IPS-NIHi7 (cell line): ENCODE results near the gene ZIM2.

Experiments used
- DNase-seq: peaks from one replicate; pipeline ENCODE4 v3.0.0; 2012; ENCODE audit warnings: mixed read lengths; ENCODE audit errors: extremely low spot score

The ZIM2 gene

GRCh38 chr19:56808717-56809392 lies 31.7 kb downstream of the ZIM2 start:
- DNase-seq = no peak

DNA sequence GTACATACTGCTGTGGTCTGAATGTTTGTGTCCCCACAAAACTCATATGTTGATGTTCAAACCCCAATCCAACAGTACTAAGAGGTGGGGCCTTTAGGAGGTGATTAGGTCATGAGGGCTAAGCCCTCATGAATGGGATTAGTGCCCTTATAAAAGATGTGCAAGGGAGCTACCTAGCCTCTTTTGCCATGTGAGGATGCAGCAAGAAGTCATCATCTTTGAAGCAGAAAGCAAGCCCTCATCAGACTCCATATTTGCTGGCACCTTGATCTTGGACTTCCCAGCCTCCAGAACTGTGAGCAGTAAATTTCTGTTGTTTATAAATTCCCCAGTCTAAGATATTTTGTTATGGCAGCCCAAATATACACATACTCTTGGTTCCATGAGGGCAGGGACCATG lies 33.9 kb downstream of the ZIM2 start:
- no peak for DNase-seq

- DNase-seq = no peak
These were observed 62.2 kb downstream of the ZIM2 start for GRCh38 chr19:56778351-56778750.

GRCh38 chr19:56769650-56770049 lies 70.9 kb downstream of the ZIM2 start:
- DNase-seq = no peak

- no peak for DNase-seq
These were observed 75.4 kb downstream of the ZIM2 start for GRCh38 chr19:56765137-56765536.

GRCh38 chr19:56764196-56764695 lies 76.3 kb downstream of the ZIM2 start:
- DNase-seq = no peak

DNA sequence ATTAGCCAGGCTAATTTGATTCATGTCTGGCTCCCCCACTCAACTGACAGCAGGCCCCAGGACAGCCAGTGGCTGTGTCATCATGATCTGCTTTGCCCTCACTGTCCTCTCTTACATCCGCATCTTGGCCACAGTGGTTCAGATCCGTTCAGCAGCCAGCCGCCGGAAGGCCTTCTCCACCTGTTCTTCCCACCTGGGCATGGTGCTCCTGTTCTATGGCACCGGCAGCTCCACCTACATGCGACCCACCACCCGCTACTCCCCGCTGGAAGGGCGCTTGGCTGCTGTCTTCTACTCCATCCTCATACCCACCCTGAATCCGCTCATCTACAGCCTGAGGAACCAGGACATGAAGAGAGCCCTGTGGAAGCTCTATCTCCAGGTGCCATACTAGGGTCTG lies 79.7 kb downstream of the ZIM2 start:
- DNase-seq = no peak

DNA sequence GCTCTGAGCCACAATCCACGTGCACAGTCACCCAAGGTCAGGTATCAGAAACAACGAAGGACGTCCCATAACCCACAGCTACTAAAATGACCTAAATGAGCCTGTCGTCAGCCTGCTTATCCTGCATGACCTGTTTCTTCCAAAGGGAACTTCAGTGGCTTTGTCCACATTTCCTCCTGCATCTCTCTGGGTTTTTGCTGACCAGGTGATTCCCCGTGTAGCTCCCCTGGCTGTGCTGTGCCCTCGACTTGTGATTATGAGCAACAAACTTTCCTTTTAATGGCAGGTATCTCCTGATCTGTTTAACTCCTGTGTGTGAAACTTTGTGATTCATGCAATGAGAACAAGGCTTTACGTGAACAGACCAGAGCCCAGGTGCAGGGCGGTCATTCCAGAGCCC lies 81.0 kb downstream of the ZIM2 start:
- DNase-seq = no peak

- DNase-seq = no peak
These were observed 89.4 kb downstream of the ZIM2 start for GRCh38 chr19:56751078-56751489.

DNA sequence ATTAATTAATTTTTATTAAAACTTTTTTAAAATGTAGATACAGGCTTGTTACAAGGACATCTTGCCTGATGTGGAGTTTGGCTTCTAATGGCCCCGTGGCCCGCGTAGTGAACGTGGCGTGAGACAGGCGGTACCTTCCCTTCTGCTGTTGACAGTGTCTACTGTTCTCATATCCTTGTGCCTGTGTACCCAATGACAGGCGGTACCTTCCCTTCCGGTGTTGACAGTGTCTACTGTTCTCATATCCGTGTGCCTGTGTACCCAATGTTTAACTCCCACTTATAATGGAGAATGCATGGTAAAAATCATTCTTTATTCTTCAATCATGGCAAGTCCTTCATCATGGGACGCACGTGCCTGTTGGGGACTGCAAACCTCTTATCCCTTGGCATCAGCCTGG lies 89.9 kb downstream of the ZIM2 start:
- DNase-seq = no peak

GRCh38 chr19:56748378-56748777 lies 92.1 kb downstream of the ZIM2 start:
- DNase-seq = no peak

DNA sequence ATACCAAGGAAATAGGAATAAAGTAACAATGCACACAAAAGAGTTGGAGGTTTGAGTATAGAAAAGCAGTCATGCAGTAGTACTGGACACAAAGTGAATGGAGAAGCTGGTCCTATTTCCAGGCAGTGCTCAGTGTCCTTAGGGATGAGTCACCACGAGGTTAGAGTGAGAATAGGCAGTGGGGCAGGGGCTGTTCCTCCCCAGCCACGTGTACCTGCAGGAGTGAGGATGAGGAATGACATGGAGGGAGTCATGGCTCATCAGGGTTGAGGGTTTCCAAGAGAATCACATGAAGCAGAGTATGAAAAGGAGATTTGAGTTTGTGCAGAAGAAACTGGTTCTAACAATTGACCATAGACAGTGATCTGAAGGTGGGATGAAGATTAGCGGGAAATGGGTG lies 94.2 kb downstream of the ZIM2 start:
- no peak for DNase-seq

DNA sequence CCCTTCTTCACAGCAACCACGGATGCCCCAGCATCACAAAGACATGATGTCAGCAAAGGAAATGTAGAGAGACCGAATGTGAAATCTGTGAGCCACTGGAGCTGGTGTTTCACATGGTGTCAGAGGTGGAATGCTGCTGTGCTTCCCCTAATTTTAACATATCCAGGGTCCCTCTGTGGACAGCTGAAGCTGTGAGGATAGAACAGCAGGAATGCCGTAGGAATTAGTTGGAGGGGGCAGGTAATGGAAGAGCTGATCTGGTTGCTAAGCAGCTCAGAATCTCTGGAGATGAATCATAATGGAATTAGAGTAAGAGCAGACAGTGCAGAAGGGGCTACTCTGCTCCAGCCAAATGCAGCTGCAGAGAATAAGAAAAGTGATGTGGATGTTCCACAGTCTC lies 100.0 kb downstream of the ZIM2 start:
- DNase-seq = no peak

DNA sequence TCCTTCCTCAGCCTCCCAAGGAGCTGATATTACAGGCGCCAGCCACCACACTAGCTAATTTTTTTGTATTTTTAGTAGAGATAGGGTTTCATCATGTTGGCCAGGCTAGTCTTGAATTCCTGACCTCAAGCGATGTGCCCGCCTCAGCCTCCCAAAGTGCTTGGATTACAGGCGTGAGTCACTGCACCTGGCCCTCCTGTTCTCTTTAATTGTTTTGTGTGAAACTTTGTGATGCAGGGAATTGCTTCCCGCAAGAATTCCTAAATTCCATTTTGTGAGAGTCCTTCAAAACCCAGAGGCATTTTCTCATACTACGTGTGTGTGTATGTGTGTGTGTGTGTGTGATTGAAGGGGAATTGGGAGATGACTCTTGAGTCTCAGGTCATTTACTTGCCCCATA lies 104.0 kb downstream of the ZIM2 start:
- no peak for DNase-seq

DNA sequence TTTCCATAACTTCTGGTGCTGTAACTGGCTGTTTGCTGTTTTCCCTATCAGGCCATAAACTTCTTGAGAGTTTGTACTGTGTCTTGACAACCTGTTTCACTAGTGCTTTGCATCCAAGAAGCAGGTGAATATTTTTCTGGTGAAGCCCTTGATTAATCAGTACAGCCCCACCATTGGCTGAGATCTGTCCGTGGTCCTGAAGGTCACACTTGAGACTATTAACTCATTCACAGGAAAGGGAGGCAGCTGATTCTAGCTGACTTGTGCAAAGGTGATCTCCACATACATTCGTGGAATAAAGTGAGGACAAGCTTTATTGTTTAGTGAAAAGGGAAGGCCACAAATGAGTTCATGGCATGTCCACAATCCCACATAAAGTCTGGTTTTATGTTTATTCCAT lies 107.5 kb downstream of the ZIM2 start:
- DNase-seq = no peak

DNA sequence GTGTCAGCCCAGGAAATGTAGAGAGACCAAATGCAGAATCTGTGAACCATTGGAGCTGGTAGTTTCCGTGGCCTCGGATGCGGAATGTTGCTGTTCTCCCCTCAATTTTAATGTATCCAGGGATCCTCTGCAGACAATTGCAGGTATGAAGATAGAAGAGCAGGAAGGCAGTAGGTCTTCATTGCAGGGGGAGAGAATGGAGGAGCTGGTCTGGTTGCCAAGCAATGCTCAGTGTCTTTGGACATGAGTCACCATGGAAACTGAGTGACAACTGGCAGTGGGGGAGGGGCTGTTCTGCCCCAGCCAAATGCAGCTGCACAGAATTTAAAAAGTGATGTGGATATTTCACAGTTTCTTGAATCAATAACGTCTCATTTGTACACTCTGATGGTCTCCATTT lies 112.8 kb downstream of the ZIM2 start:
- no peak for DNase-seq

DNA sequence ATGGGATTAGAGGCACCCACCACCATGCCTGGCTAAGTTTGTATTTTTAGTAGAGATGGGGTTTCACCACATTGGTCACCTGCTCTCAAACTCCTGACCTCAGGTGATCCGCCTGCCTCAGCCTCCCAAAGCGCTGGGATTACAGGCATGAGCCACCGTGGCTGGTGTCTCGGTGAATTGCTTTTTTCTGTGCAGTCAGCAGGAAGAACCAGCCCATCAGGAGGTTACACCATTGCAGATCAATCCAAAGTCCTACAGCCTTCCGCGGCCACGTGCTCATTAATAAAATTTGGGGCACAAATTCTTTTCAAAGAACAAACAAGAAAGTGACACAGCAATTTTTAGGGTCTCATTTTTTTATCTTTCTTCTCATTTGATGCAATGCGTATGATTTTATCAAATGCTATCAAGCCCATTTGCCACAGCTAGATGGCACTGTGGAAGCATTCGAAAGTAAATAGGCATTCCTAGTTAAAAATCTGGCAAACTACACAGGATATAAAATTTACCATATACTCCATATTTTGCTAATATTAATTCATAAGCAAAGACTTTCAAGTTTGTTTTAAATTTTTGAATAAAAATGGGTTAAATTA lies 114.6 kb downstream of the ZIM2 start:
- DNase-seq = no peak
